ENCODE results near the gene TRMO.

TRMO gene

DNA sequence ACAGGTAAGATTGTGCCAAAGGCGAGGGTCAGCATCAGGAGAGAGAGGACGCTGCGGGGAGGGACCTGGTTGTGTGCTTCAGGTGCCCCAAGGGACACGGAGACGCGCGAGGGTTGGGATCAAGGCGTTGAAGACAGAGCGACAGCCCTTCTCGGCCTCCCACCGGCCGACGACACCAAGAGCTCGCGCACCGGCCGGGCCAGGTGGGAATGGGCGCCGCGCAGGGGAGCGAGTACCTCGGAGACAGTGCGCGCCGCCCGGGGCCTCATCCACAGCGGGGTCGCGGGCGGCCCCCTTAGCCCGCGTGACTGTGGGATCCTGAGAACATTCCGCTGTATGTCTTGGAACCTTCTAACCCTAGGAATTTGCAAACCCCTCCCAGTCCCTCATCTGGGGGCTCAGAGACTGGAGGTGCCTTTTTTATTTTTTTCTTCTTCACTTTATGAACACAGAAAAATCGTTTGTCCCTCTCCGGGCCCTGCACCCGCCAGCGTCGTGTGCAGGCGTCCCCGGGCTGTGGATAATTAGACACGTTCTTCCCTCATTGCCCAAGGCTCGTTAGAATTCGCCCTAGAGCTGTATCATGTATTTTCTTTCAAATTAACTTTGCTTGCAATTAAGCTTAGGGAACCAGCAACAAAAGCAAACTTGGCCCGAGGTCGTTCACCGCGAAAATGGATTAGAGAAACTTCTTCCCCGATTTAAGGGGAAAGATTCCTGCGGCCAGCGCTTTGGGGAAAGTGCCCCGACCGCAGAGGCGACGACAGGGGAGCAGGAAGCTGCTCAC lies 64.5 kb downstream of the TRMO start:
- DNase-seq, result no peak

DNA sequence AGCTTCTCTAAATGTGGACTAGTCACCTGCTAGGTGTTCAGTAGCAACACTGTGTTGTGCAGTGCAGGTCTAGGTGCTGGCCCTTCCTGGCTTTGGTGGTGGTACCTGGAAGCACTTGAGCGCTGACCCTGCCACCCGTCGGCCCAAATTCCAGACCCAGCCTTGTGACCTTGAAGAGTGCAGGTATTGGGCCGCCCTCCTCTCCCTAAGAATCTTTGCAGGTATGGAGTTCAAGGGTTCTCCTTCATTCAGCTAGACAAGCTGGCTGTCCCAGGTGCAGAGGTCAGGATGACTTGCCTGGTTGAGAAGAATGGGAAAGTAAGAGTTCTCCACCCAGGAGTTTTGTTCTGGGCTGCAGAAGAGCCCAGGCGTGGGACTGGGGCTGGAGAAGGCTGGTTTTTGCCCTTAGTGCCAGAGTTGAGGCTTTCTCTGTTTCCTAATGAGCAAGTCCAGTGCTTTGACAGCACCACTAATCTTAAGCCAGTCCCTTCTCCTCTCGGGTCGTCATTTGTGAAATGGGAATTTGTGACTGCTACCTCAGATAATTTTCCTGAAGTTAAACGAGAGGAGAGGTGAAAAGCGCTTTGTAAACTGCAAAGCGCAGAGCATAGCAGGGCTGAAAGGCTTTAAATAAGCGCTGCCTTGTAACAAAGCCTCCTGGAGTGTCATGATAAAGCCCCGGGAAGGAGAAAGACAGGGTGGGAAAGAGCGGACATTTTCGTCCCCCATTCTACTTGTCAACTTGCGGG lies 65.3 kb downstream of the TRMO start:
- DNase-seq, result no peak

DNA sequence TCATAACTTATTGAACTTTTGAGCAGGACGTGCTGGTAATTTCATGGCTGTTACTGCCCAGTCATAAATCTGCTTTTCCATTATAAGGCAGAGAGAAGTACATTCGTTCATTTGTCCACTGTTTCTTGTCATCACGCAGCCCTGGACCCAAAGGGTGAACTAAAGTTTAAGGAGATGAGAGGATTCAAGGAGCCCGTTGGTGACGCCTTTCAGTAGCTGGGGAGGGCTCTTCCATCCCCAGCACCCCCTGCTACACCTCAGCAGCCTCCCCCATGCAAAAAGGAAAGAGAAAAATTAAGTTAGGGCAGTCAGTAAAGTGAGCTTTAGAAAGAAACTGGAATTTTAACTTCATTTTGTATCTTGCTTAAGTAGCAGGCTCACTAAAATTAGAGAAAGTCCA lies 66.4 kb downstream of the TRMO start:
- no peak for DNase-seq

DNA sequence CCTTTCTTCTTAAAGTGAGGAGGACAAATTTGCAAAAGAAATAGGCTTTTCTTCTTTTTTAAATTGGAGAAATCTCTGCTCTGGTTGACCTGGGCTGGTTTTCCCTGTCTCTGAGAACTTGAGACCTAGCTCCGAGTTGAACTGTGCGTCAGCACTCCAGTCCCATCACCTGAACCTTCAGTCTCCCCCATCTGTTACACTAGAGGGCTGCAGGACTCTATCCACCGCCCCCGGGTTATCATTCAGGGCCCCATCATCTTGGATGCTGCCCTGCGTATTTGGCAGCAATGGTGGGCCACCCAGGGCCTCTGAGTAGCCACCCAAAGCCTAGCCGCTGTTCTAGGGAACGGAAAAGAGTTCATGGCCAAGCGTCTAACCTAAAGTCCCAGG lies 66.8 kb downstream of the TRMO start:
- DNase-seq, result no peak

DNA sequence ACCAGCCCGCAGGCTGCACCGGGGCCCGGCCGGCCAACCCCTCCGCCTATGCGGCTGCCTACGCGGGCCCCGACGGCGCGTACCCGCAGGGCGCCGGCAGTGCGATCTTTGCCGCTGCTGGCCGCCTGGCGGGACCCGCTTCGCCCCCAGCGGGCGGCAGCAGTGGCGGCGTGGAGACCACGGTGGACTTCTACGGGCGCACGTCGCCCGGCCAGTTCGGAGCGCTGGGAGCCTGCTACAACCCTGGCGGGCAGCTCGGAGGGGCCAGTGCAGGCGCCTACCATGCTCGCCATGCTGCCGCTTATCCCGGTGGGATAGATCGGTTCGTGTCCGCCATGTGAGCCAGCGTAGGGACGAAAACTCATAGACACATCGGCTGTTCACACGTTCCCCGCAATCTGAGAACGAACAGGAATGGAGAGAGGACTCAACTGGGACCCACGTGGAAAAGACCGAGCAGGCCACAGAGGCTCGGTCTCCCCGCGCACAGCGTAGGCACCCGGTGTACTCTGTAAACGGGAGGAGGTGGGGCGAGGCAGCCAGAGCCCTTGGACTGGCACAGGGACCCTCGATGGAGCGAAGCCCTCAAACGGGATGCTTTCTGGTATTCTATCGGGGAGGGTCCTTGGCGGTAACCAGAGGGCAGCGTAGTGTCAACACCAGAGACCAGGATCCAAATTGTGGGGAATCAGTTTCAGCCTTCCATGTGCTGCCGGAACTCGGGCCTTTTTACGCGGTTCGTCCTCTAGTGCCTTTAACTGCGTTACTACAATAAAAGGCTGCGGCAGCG lies 67.4 kb downstream of the TRMO start:
- peak; percentile 30 for DNase-seq
